Neural progenitor cell (in vitro differentiated cells): Measurements from ENCODE around the gene RALGAPB. TPM values are rescaled to one million over a fixed set of nuclear protein-coding genes. Genes with fewer than 3 reads are reported as not detected.

ENCODE experiments used
- DNase-seq: peaks from one replicate; pipeline ENCODE4 v3.0.0-alpha.2; 2016; ENCODE audit warnings: low spot score
- H2AFZ ChIP-seq: fragments of 200-600 bp; sonication (generic); replicated peaks from 2 replicates; pipeline ENCODE4 v1.6.1; 2016; ENCODE audit warnings: antibody characterized with exemption
- H3F3A ChIP-seq: fragments of 200-600 bp; sonication (generic); 2 replicates; pipeline ENCODE4 v1.6.1; 2016; ENCODE audit warnings: antibody characterized with exemption, low read depth
- H3K27ac ChIP-seq: fragments of 200-600 bp; sonication (generic); 2 replicates; pipeline ENCODE4 v1.5.1; 2016; ENCODE audit warnings: mild to moderate bottlenecking
- H3K27me3 ChIP-seq: fragments of 200-600 bp; sonication (generic); 2 replicates; pipeline ENCODE4 v1.6.1; 2016; ENCODE audit warnings: mild to moderate bottlenecking, moderate library complexity
- H3K36me3 ChIP-seq: fragments of 200-600 bp; sonication (generic); 2 replicates; pipeline ENCODE4 v1.5.1; 2016
- H3K4me1 ChIP-seq: fragments of 200-600 bp; sonication (generic); 2 replicates; pipeline ENCODE4 v1.6.1; 2016; ENCODE audit warnings: mixed run types
- H3K4me2 ChIP-seq: fragments of 200-600 bp; sonication (generic); 2 replicates; pipeline ENCODE4 v1.6.1; 2016
- H3K4me3 ChIP-seq: fragments of 200-600 bp; sonication (generic); 2 replicates; pipeline ENCODE4 v1.5.1; 2016
- H3K79me2 ChIP-seq: fragments of 200-600 bp; sonication (generic); 2 replicates; pipeline ENCODE4 v1.6.1; 2016; ENCODE audit warnings: low read depth
- H3K9ac ChIP-seq: fragments of 200-600 bp; sonication (generic); 2 replicates; pipeline ENCODE4 v1.6.1; 2016
- H3K9me3 ChIP-seq: fragments of 200-600 bp; sonication (generic); 2 replicates; pipeline ENCODE4 v1.5.1; 2016; ENCODE audit warnings: low read depth
- H4K20me1 ChIP-seq: fragments of 200-600 bp; sonication (generic); 2 replicates; pipeline ENCODE4 v1.6.1; 2016; ENCODE audit warnings: low read depth
- H3K27ac Mint-ChIP-seq: 3 replicates; pipeline ENCODE4 v1.8.0; 2021; ENCODE audit warnings: mixed read lengths
- H3K27me3 Mint-ChIP-seq: 2 replicates; pipeline ENCODE4 v1.8.0; 2022; ENCODE audit warnings: low read depth, mild to moderate bottlenecking, inconsistent platforms, moderate library complexity, mixed read lengths; ENCODE audit not compliant: insufficient read depth
- H3K36me3 Mint-ChIP-seq: 3 replicates; pipeline ENCODE4 v1.8.0; 2021; ENCODE audit warnings: mixed read lengths
- H3K4me1 Mint-ChIP-seq: 3 replicates; pipeline ENCODE4 v1.8.0; 2021; ENCODE audit warnings: mixed read lengths
- H3K4me3 Mint-ChIP-seq: 3 replicates; pipeline ENCODE4 v1.8.0; 2021; ENCODE audit warnings: mild to moderate bottlenecking, moderate library complexity, mixed read lengths
- H3K9me3 Mint-ChIP-seq: 3 replicates; pipeline ENCODE4 v1.8.0; 2020; ENCODE audit warnings: mixed read lengths
- CTCF ChIP-seq: fragments of 200-600 bp; sonication (generic); IDR thresholded peaks from 2 replicates; pipeline ENCODE4 v1.5.1; 2017; ENCODE audit warnings: antibody characterized with exemption, mild to moderate bottlenecking
- EZH2 ChIP-seq: fragments of 200-600 bp; sonication (generic); IDR thresholded peaks from 2 replicates; pipeline ENCODE4 v1.6.1; 2017; ENCODE audit warnings: antibody characterized with exemption, mild to moderate bottlenecking, moderate library complexity
- EZH2phosphoT487 ChIP-seq: fragments of 200-600 bp; sonication (generic); IDR thresholded peaks from 2 replicates; pipeline ENCODE4 v1.6.1; 2017; ENCODE audit warnings: antibody characterized with exemption
- total RNA-seq: library from RNA; depleted of rRNA; stranded (reverse); fragments of >200 nt; gene quantifications from 2 replicates; pipeline ENCODE4 v1.2.3, GENCODE V29; 2015; ENCODE audit warnings: low replicate concordance

Gene RALGAPB
- total RNA-seq, 1 donor from 2014 or later = 39.1 TPM

GRCh38 chr20:38426006-38426897 lies 46.4 kb upstream of the RALGAPB start:
- peaks cover 61% of the 10 kb centered on the region for H3K36me3 Mint-ChIP-seq
- H3K27ac Mint-ChIP-seq = no peak overlapping the region
- no peaks in the 10 kb centered on the region for H3K4me1 Mint-ChIP-seq
- H3K9ac ChIP-seq = no peak overlapping the region
- H3K27ac ChIP-seq = no peak overlapping the region
- no peaks in the 10 kb centered on the region for H3K9me3 ChIP-seq
- H3K36me3 ChIP-seq = no peaks in the 10 kb centered on the region
- peaks cover 6% of the 10 kb centered on the region for H3K27me3 Mint-ChIP-seq
- H3K27me3 ChIP-seq = no peaks in the 10 kb centered on the region
- H3K79me2 ChIP-seq = peaks cover 87% of the 10 kb centered on the region
- H3K4me2 ChIP-seq = no peak overlapping the region
- H4K20me1 ChIP-seq = peaks cover 99% of the 10 kb centered on the region
- H3F3A ChIP-seq = peaks cover 31% of the 10 kb centered on the region
- H3K9me3 Mint-ChIP-seq = no peaks in the 10 kb centered on the region
- TF ChIP-seq CTCF (no peak), EZH2 (no peak), EZH2phosphoT487 (no peak)
- H2AFZ ChIP-seq = no peak overlapping the region
- DNase-seq = no peak
- H3K4me3 ChIP-seq = no peak overlapping the region
- no peaks in the 10 kb centered on the region for H3K4me1 ChIP-seq
- no peak overlapping the region for H3K4me3 Mint-ChIP-seq

DNA sequence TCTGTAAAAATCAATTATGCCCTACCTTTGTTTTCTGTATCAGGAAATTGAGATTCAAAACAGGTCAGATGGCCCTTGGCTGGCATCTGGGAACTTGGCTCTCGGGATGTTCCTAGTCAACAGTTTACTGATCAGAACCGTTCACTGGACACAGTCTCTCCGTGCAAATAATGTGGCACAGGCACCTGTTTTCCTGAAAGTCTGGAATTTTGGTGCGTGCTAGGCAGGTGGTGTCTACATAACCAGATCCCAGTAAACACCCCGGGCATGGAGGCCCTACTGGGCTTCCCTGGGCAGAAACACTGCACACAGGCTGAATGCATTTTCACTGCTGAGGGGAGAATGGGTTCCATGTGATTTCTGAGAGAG lies 45.0 kb upstream of the RALGAPB start:
- peaks cover 63% of the 10 kb centered on the region for H3K36me3 Mint-ChIP-seq
- H3K27me3 Mint-ChIP-seq = peaks cover 5% of the 10 kb centered on the region
- peaks cover 100% of the 10 kb centered on the region for H3K79me2 ChIP-seq

DNA sequence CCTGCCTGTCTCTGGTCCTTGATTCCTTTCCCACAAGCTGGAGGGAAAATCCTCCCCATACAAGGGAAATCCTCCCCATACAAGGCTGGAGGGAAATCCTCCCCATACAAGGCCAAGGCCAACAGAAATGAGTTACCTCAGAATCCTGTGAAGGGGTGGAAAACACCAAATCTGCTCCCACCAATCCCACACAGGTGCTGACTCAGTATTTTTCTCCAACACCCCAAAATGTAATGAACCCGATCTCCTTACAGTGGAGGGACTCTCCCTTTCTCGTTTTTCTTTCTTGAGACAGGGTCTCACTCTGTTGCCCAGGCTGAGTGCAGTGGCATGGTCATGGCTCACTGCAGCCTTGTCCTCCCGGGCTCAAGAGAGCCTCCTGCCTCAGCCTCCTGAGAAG lies 43.8 kb upstream of the RALGAPB start:
- DNase-seq = no peak
- Histone ChIP-seq H4K20me1 (peaks cover 99% of the 10 kb centered on the region), H3K4me2 (no peak overlapping the region), H3K27ac (no peak overlapping the region), H3K4me3 (no peak overlapping the region), H3K4me1 (peaks cover 14% of the 10 kb centered on the region), H3K9me3 (no peaks in the 10 kb centered on the region), H2AFZ (no peak overlapping the region), H3F3A (peaks cover 13% of the 10 kb centered on the region), H3K79me2 (peaks cover 100% of the 10 kb centered on the region), H3K27me3 (no peaks in the 10 kb centered on the region), H3K9ac (no peak overlapping the region), H3K36me3 (no peaks in the 10 kb centered on the region)
- H3K4me1 Mint-ChIP-seq = peaks cover 5% of the 10 kb centered on the region
- no peak overlapping the region for H3K27ac Mint-ChIP-seq
- H3K4me3 Mint-ChIP-seq = no peak overlapping the region
- no peak for TF ChIP-seq EZH2phosphoT487
- no peak for TF ChIP-seq EZH2
- no peak for TF ChIP-seq CTCF
- H3K27me3 Mint-ChIP-seq = peaks cover 3% of the 10 kb centered on the region
- peaks cover 68% of the 10 kb centered on the region for H3K36me3 Mint-ChIP-seq
- H3K9me3 Mint-ChIP-seq = no peaks in the 10 kb centered on the region

More for the DNA sequence above, 45.0 kb upstream of the RALGAPB start:
- Histone ChIP-seq H2AFZ (no peak overlapping the region), H3K4me2 (no peak overlapping the region), H3K36me3 (no peaks in the 10 kb centered on the region), H3K4me3 (no peak overlapping the region), H3K4me1 (peaks cover 2% of the 10 kb centered on the region), H3F3A (peaks cover 21% of the 10 kb centered on the region), H3K27me3 (no peaks in the 10 kb centered on the region), H3K27ac (no peak overlapping the region), H4K20me1 (peaks cover 99% of the 10 kb centered on the region), H3K9me3 (no peaks in the 10 kb centered on the region), H3K9ac (no peak overlapping the region)
- TF ChIP-seq EZH2 = no peak
- no peak for TF ChIP-seq EZH2phosphoT487
- TF ChIP-seq CTCF = no peak
- no peaks in the 10 kb centered on the region for H3K9me3 Mint-ChIP-seq
- no peak overlapping the region for H3K27ac Mint-ChIP-seq
- H3K4me3 Mint-ChIP-seq = no peak overlapping the region
- no peaks in the 10 kb centered on the region for H3K4me1 Mint-ChIP-seq
- no peak for DNase-seq
